Stimulated activated CD8-positive, alpha-beta memory T cell treated with anti-CD3 and anti-CD28 coated beads, Interleukin-12 subunit alpha, Interleukin-12 subunit beta, amount 100 ng/mL, for 24 hours (primary cell): ENCODE data around the gene SLC30A1.

Experiments
- DNase-seq: peaks from one replicate; pipeline ENCODE4 v3.0.0-alpha.2; 2020; ENCODE audit errors: extremely low read depth

Gene SLC30A1

GRCh38 chr1:211607754-211608473 is 29.0 kb upstream of the SLC30A1 start:
- DNase-seq, result no peak

- DNase-seq, result no peak
Observed at GRCh38 chr1:211606914-211607753, 28.2 kb upstream of the SLC30A1 start.

GRCh38 chr1:211606332-211606913 is 27.5 kb upstream of the SLC30A1 start:
- no peak for DNase-seq

GRCh38 chr1:211605603-211606331 is 26.8 kb upstream of the SLC30A1 start:
- DNase-seq, result no peak

GRCh38 chr1:211605034-211605433 is 26.1 kb upstream of the SLC30A1 start:
- DNase-seq, result no peak

GRCh38 chr1:211604548-211604947 is 25.6 kb upstream of the SLC30A1 start:
- no peak for DNase-seq

GRCh38 chr1:211603713-211604112 is 24.8 kb upstream of the SLC30A1 start:
- no peak for DNase-seq

- no peak for DNase-seq
Observed at GRCh38 chr1:211603191-211603701, 24.3 kb upstream of the SLC30A1 start.

GRCh38 chr1:211601982-211602670 is 23.2 kb upstream of the SLC30A1 start:
- DNase-seq, result no peak

GRCh38 chr1:211601159-211601558 is 22.2 kb upstream of the SLC30A1 start:
- no peak for DNase-seq

- no peak for DNase-seq
Observed at GRCh38 chr1:211599250-211599649, 20.3 kb upstream of the SLC30A1 start.

- DNase-seq, result no peak
Observed at GRCh38 chr1:211598514-211598913, 19.6 kb upstream of the SLC30A1 start.

GRCh38 chr1:211596418-211597181 is 17.6 kb upstream of the SLC30A1 start:
- DNase-seq, result no peak

- DNase-seq, result no peak
Observed at GRCh38 chr1:211595419-211595818, 16.5 kb upstream of the SLC30A1 start.

- DNase-seq, result no peak
Observed at GRCh38 chr1:211591980-211592493, 13.1 kb upstream of the SLC30A1 start.

GRCh38 chr1:211589782-211590721 is 11.1 kb upstream of the SLC30A1 start:
- no peak for DNase-seq

GRCh38 chr1:211588711-211589110 is 9.8 kb upstream of the SLC30A1 start:
- DNase-seq, result no peak

- DNase-seq, result no peak
Observed at GRCh38 chr1:211587123-211587522, 8.2 kb upstream of the SLC30A1 start.

- DNase-seq, result no peak
Observed at GRCh38 chr1:211586538-211586937, 7.6 kb upstream of the SLC30A1 start.
